Measurements from ENCODE around the gene SORCS1. TPM values are rescaled to one million over a fixed set of nuclear protein-coding genes. Genes with fewer than 3 reads are reported as not detected.

Gene SORCS1
- total RNA-seq, 1 experiment from 2014 or later: not detected

- TF ChIP-seq ATF3 (IDR thresholded peaks at IDR 0.05) (no peak), SP1 (IDR thresholded peaks at IDR 0.05; ENCODE audit: low read depth) (no peak), SRF (IDR thresholded peaks at IDR 0.05; ENCODE audit: low read depth) (no peak)
Measured at GRCh38 chr10:106925191-106925590, 239.3 kb downstream of the SORCS1 start (continued).

GRCh38 chr10:106920538-106920937, 244.0 kb downstream of the SORCS1 start:
- RAD21 ChIA-PET (ENCODE audit: low non-redundant PET in 1 of 2, low total read pairs in 2 of 2, uncharacterized antibody in 2 of 2, unreplicated experiment in 2 of 2): no interaction called here

More at GRCh38 chr10:106920538-106920937, 244.0 kb downstream of the SORCS1 start:
- no peak overlapping the region for H3K4me2 ChIP-seq (ENCODE audit: low read length)
- H3K27ac ChIP-seq (ENCODE audit: low read depth, low read length): no peak overlapping the region
- ChIA-PET CTCF (no interaction called here), POLR2A (no interaction called here)
- H3K9ac ChIP-seq (ENCODE audit: low read length): no peak overlapping the region
- no peaks in the 10 kb centered on the region for H3K79me2 ChIP-seq (ENCODE audit: insufficient read depth, low read length)
- no peaks in the 10 kb centered on the region for H4K20me1 ChIP-seq (ENCODE audit: insufficient read depth)
- no peak overlapping the region for H2AFZ ChIP-seq (ENCODE audit: low read depth, low read length, poor library complexity, severe bottlenecking)
- no peaks in the 10 kb centered on the region for H3K36me3 ChIP-seq (ENCODE audit: control insufficient read depth in 1 of 2, insufficient read depth in 2 of 2, low read length in 2 of 2)
- H3K4me1 ChIP-seq (ENCODE audit: control insufficient read depth in 1 of 2, insufficient read depth in 2 of 2, low read length in 2 of 2): no peaks in the 10 kb centered on the region
- intact Hi-C loops (cut with micrococcal nuclease): no loop called here
- TF ChIP-seq YY1 (IDR thresholded peaks at IDR 0.05; ENCODE audit: extremely low read depth, insufficient replicate concordance, low read depth, low read length) (no peak), SP1 (IDR thresholded peaks at IDR 0.05; ENCODE audit: low read depth) (no peak), POLR2A (IDR thresholded peaks at IDR 0.05; ENCODE audit: borderline replicate concordance, extremely low read depth, insufficient read depth, insufficient read length) (no peak), EZH2phosphoT487 (IDR thresholded peaks at IDR 0.05; ENCODE audit: borderline replicate concordance) (no peak), RAD21 (IDR thresholded peaks at IDR 0.05; ENCODE audit: low read depth) (no peak), EZH2 (IDR thresholded peaks at IDR 0.05) (no peak), TCF7L2 (IDR thresholded peaks at IDR 0.05; ENCODE audit: borderline replicate concordance, extremely low read depth, insufficient read depth, insufficient read length) (no peak), EGR1 (IDR thresholded peaks at IDR 0.05; ENCODE audit: low read depth) (no peak), ATF3 (IDR thresholded peaks at IDR 0.05) (no peak), FOSL1 (IDR thresholded peaks at IDR 0.05; ENCODE audit: low read depth) (no peak), JUND (IDR thresholded peaks at IDR 0.05) (no peak), CTCF (IDR thresholded peaks at IDR 0.05 in 2 of 3, conservative IDR thresholded peaks at IDR 0.05 in 1 of 3; ENCODE audit: borderline replicate concordance in 1 of 3, insufficient read depth in 1 of 3, low read depth in 2 of 3, low read length in 2 of 3) (no peak), ZNF274 (IDR thresholded peaks at IDR 0.05; ENCODE audit: low read depth, low read length) (no peak)
- TF ChIP-seq, protein P1, sequence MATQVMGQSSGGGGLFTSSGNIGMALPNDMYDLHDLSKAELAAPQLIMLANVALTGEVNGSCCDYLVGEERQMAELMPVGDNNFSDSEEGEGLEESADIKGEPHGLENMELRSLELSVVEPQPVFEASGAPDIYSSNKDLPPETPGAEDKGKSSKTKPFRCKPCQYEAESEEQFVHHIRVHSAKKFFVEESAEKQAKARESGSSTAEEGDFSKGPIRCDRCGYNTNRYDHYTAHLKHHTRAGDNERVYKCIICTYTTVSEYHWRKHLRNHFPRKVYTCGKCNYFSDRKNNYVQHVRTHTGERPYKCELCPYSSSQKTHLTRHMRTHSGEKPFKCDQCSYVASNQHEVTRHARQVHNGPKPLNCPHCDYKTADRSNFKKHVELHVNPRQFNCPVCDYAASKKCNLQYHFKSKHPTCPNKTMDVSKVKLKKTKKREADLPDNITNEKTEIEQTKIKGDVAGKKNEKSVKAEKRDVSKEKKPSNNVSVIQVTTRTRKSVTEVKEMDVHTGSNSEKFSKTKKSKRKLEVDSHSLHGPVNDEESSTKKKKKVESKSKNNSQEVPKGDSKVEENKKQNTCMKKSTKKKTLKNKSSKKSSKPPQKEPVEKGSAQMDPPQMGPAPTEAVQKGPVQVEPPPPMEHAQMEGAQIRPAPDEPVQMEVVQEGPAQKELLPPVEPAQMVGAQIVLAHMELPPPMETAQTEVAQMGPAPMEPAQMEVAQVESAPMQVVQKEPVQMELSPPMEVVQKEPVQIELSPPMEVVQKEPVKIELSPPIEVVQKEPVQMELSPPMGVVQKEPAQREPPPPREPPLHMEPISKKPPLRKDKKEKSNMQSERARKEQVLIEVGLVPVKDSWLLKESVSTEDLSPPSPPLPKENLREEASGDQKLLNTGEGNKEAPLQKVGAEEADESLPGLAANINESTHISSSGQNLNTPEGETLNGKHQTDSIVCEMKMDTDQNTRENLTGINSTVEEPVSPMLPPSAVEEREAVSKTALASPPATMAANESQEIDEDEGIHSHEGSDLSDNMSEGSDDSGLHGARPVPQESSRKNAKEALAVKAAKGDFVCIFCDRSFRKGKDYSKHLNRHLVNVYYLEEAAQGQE (IDR thresholded peaks at IDR 0.05; ENCODE audit: low read depth): no peak
- TF ChIP-seq, protein P2, sequence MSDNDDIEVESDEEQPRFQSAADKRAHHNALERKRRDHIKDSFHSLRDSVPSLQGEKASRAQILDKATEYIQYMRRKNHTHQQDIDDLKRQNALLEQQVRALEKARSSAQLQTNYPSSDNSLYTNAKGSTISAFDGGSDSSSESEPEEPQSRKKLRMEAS (IDR thresholded peaks at IDR 0.05): no peak
- no TSS peak for BruUV-seq (replicated peaks)
- DNase-seq (ENCODE audit: low read depth, low spot score) (no peak), ATAC-seq (no peak)
- H3K4me3 ChIP-seq (replicated peaks in 1 of 2; ENCODE audit: low read depth in 1 of 2, low read length in 2 of 2): no peak overlapping the region
- H3K9me3 ChIP-seq (ENCODE audit: control insufficient read depth in 1 of 2, insufficient read depth in 1 of 2, low read depth in 1 of 2, low read length in 2 of 2): peaks cover 22 to 30% of the 10 kb centered on the region in 2 experiments; a peak in 2 of 4 replicates
- H3K27me3 ChIP-seq (ENCODE audit: insufficient read depth, low read length): no peaks in the 10 kb centered on the region
- H3K9me2 ChIP-seq (ENCODE audit: insufficient read depth): no peaks in the 10 kb centered on the region

Measured in HCT116 (cell line).